ENCODE results near the gene PSRC1.

The PSRC1 gene

DNA sequence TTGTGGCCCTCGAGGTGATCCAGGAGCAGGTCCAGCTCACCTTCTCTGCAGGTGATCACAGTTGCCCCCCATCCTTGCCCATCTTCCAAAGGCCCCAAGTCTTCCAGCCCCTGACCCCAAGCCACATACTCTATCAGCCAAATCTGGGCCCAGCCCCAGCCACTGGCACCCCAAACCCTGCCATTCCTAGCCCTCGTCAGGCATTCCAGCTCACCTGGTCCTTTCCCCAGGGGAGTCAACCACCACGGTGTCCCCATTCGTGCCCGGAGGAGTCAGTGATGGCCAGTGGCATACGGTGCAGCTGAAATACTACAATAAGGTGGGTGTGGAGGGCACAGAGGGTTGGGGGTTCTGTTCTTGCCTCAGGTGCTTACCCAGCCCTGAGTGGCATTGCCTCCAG is 21.4 kb downstream of the PSRC1 start:
- TF ChIP-seq, protein P1, sequence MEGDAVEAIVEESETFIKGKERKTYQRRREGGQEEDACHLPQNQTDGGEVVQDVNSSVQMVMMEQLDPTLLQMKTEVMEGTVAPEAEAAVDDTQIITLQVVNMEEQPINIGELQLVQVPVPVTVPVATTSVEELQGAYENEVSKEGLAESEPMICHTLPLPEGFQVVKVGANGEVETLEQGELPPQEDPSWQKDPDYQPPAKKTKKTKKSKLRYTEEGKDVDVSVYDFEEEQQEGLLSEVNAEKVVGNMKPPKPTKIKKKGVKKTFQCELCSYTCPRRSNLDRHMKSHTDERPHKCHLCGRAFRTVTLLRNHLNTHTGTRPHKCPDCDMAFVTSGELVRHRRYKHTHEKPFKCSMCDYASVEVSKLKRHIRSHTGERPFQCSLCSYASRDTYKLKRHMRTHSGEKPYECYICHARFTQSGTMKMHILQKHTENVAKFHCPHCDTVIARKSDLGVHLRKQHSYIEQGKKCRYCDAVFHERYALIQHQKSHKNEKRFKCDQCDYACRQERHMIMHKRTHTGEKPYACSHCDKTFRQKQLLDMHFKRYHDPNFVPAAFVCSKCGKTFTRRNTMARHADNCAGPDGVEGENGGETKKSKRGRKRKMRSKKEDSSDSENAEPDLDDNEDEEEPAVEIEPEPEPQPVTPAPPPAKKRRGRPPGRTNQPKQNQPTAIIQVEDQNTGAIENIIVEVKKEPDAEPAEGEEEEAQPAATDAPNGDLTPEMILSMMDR (IDR thresholded peaks at IDR 0.05; ENCODE audit: control insufficient read depth, extremely low read depth, insufficient read depth), result no peak
- H3K4me3 ChIP-seq (ENCODE audit: low read depth, low read length), result no peak overlapping the region
- no peak for DNase-seq (ENCODE audit: low read depth)

DNA sequence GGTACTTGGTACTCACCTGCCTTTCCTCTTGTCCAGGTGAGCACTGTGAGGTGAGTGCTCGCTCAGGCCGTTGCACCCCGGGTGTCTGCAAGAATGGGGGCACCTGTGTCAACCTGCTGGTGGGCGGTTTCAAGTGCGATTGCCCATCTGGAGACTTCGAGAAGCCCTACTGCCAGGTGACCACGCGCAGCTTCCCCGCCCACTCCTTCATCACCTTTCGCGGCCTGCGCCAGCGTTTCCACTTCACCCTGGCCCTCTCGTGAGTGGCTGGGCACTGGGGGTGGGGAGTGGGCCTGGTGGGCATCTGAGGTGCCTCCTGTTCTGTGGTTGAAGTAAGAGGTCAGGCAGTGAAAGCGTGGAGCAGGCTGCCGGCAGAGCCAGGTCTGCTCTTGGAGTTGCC is 21.9 kb downstream of the PSRC1 start:
- DNase-seq (ENCODE audit: low read depth), result no peak
- no peak overlapping the region for H3K4me3 ChIP-seq (ENCODE audit: low read depth, low read length)
- TF ChIP-seq, protein P1 (IDR thresholded peaks at IDR 0.05; ENCODE audit: control insufficient read depth, extremely low read depth, insufficient read depth), result no peak

DNA sequence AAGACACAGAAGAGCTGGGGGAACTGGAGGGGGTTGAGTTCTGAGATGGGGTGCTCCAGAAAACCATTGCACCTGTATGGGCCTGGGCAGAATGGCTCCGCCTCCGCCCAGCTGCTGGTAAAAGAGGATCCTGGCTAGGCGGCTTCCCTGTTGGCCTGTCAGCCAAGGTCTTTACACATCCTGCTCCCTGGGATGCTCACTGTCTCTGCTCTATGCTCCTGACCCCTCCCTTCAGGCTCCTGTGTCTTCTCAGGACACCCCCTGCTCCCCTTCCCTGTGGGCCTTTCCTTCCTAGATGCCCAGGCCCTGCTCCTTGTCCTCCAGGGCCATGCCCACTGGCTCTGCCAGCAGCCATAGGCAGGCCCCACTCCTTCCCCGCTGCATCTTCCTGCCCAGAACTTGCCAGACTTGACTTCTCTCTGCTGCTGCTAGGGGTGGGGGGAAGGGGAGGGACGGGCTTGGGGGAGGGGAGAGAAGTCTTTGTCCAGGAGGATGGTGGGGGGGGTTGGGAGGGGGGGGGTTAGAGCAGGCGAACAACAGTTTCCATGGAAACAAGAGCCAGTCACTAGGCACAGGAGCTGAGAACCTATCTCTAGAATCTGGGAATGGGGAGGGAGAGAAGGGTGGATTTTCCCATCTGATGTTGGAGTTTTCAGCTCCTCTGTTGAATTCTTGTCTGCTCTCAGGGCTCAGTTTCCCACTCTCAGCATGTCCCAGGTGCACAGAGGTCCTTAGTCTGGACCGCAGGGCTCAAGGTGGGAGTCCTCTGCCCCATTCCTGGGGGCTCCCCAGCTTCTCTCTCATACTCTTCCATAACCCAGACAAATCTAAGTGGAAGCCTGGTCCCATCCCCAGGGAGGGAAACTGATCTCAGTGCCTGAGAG is 23.0 kb downstream of the PSRC1 start:
- no peak for DNase-seq (ENCODE audit: low read depth)
- no peak overlapping the region for H3K4me3 ChIP-seq (ENCODE audit: low read depth, low read length)
- TF ChIP-seq, protein P1 (IDR thresholded peaks at IDR 0.05; ENCODE audit: control insufficient read depth, extremely low read depth, insufficient read depth), result no peak

DNA sequence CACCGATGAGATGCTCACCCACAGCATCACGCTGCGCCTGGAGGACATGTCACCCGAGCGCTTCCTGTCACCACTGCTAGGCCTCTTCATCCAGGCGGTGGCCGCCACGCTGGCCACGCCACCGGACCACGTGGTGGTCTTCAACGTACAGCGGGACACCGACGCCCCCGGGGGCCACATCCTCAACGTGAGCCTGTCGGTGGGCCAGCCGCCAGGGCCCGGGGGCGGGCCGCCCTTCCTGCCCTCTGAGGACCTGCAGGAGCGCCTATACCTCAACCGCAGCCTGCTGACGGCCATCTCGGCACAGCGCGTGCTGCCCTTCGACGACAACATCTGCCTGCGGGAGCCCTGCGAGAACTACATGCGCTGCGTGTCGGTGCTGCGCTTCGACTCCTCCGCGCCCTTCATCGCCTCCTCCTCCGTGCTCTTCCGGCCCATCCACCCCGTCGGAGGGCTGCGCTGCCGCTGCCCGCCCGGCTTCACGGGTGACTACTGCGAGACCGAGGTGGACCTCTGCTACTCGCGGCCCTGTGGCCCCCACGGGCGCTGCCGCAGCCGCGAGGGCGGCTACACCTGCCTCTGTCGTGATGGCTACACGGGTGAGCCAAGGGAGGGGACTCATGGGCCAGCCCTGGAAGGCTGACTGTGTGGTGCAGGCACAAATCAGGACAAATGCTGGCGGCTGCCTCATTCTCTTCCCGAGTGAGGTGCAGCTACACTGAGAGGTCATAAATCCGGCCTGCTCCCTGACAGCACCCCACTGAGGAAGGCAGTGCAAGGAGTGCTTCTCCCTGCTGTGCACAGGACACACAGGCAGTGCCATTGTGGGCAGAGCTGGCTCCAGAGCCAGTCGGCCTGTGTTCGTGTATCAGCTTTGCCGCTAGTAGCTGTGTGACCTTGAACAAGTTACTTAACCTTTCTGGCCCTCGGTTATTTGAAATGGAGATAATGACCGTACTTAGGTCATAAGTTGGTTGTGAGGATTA is 24.2 kb downstream of the PSRC1 start:
- DNase-seq (ENCODE audit: low read depth), result no peak
- no peak overlapping the region for H3K4me3 ChIP-seq (ENCODE audit: low read depth, low read length)
- TF ChIP-seq, protein P1 (IDR thresholded peaks at IDR 0.05; ENCODE audit: control insufficient read depth, extremely low read depth, insufficient read depth), result no peak

DNA sequence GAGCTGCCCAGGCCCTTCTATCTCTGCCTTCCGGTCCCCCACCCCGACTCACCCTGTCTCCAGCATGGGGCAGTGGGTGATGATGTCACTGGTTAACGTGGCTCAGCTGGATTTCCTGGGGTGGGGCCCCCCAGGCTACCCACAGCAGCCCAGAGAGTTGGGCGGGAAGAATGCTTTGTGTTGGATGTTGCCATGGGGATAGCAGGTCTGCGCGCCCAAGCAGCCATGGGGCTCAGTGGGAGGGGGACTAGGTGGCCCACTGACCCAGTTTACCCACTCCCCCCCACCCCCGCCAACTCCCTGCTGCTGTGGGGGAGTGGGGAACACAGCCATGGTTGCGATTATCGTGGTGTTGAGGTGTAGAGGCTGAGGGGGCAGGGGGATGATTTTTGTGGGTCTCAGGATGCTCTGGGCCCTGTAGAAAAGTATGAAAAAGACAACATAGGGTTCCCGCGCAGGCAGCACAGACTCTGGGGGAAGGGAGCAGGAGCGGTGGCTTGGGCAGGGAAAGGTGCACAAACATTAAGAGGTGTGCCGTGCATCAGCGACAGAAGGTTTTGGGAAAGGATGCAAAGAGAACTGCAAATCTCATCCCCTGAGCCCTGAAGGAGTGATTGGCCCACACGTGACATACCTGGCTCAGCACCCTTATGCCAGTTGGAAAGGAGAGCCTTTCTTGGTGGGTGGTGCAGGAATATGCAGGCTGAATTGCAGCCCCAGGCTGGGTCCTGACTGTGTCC is 25.1 kb downstream of the PSRC1 start:
- DNase-seq (ENCODE audit: low read depth), result no peak
- H3K4me3 ChIP-seq (ENCODE audit: low read depth, low read length), result no peak overlapping the region

More for the DNA sequence above, 25.1 kb downstream of the PSRC1 start:
- TF ChIP-seq, protein P1 (IDR thresholded peaks at IDR 0.05; ENCODE audit: control insufficient read depth, extremely low read depth, insufficient read depth), result no peak

Data from LNCaP clone FGC (cell line).